ELR (cell line): ENCODE data around the gene FRMD4B.
"Not testable (repeated sequence)": the region's sequence is repeated elsewhere in the genome, so short reads cannot be mapped to it uniquely, and the experiment has no call there.

ENCODE experiments used
- DNase-seq: peaks from one replicate; pipeline ENCODE4 v3.0.0-alpha.2; 2015; ENCODE audit warnings: low read depth

FRMD4B gene

GRCh38 chr3:69282181-69282580 is 103.7 kb downstream of the FRMD4B start:
- no peak for DNase-seq

- DNase-seq: not testable (repeated sequence)
These were observed 108.5 kb downstream of the FRMD4B start for GRCh38 chr3:69277403-69277802.

GRCh38 chr3:69276884-69277283 is 109.0 kb downstream of the FRMD4B start:
- no peak for DNase-seq

- not testable (repeated sequence) for DNase-seq
These were observed 109.7 kb downstream of the FRMD4B start for GRCh38 chr3:69276191-69276590.

GRCh38 chr3:69273896-69274295 is 112.0 kb downstream of the FRMD4B start:
- DNase-seq: peak; percentile 31

GRCh38 chr3:69272556-69272955 is 113.3 kb downstream of the FRMD4B start:
- DNase-seq: no peak

- DNase-seq: no peak
These were observed 114.8 kb downstream of the FRMD4B start for GRCh38 chr3:69271098-69271497.

GRCh38 chr3:69266585-69266984 is 119.3 kb downstream of the FRMD4B start:
- DNase-seq: no peak

- not testable (repeated sequence) for DNase-seq
These were observed 119.8 kb downstream of the FRMD4B start for GRCh38 chr3:69266071-69266470.

GRCh38 chr3:69260843-69261405 is 125.0 kb downstream of the FRMD4B start:
- DNase-seq: not testable (repeated sequence)

GRCh38 chr3:69260216-69260787 is 125.6 kb downstream of the FRMD4B start:
- DNase-seq: no peak

- no peak for DNase-seq
These were observed 126.8 kb downstream of the FRMD4B start for GRCh38 chr3:69259125-69259524.

- DNase-seq: no peak
These were observed 130.0 kb downstream of the FRMD4B start for GRCh38 chr3:69255928-69256327.

GRCh38 chr3:69254351-69254750 is 131.5 kb downstream of the FRMD4B start:
- no peak for DNase-seq

- no peak for DNase-seq
These were observed 133.3 kb downstream of the FRMD4B start for GRCh38 chr3:69252631-69253030.

GRCh38 chr3:69252141-69252540 is 133.7 kb downstream of the FRMD4B start:
- no peak for DNase-seq

GRCh38 chr3:69251078-69251805 is 134.6 kb downstream of the FRMD4B start:
- no peak for DNase-seq

- DNase-seq: no peak
These were observed 135.9 kb downstream of the FRMD4B start for GRCh38 chr3:69250014-69250413.

GRCh38 chr3:69249001-69249400 is 136.9 kb downstream of the FRMD4B start:
- DNase-seq: no peak

- no peak for DNase-seq
These were observed 137.5 kb downstream of the FRMD4B start for GRCh38 chr3:69248436-69248835.

- DNase-seq: no peak
These were observed 139.3 kb downstream of the FRMD4B start for GRCh38 chr3:69246612-69247011.

GRCh38 chr3:69244039-69244438 is 141.8 kb downstream of the FRMD4B start:
- DNase-seq: no peak

- no peak for DNase-seq
These were observed 144.1 kb downstream of the FRMD4B start for GRCh38 chr3:69241769-69242168.
